K562 (cell line): ENCODE results near the gene ZNF778. TPM values are rescaled to one million over a fixed set of nuclear protein-coding genes. Genes with fewer than 3 reads are reported as not detected.

Source experiments
- ATAC-seq: fragments of 200-7000 bp; cut with Tn5 transposase; 3 replicates; pipeline ENCODE4 v1.9.1; 2020; ENCODE audit warnings: moderate library complexity
- BruUV-seq: library from RNA; stranded (reverse); fragments of 400-500 nt; replicated peaks from 2 replicates; lab custom pipeline; 2021; lab: Mats Ljungman, UMichigan
- CTCF ChIA-PET: fragments of 300-600 bp; formaldehyde crosslinking; extraction: SDS; loops from one replicate; lab custom pipeline; 2021; ENCODE audit warnings: low intra/inter-chr PET ratio; lab: Yijun Ruan, JAX
- POLR2A ChIA-PET: fragments of 300-600, 350-650 bp; sonication (Branson Sonifier 250); formaldehyde crosslinking; extraction: SDS; loops from one replicate; lab custom pipeline; 2021; ENCODE audit warnings: antibody characterized with exemption, inconsistent platforms; lab: Yijun Ruan, JAX
- DNase-seq, 4 experiments: peaks; one replicate each; pipeline versions ENCODE4 v3.0.0 to v3.0.0-alpha.2; 2011 to 2018; ENCODE audit warnings: low spot score in 3 of 4, mixed read lengths in 3 of 4; ENCODE audit errors: extremely low read depth in 1 of 4
- FAIRE-seq: peaks from 2 replicates; lab custom pipeline; 2011; peaks lifted over from hg19 to GRCh38; lab: Jason Lieb, UNC
- H2AFZ ChIP-seq: 2 replicates; pipeline ENCODE4 v1.6.0; 2011; ENCODE audit warnings: low read depth, low read length, control low read depth, inconsistent platforms
- H3K27ac ChIP-seq: fragments of 200-600 bp; 3 replicates; pipeline ENCODE4 v1.8.0; 2011; ENCODE audit warnings: low read depth, mild to moderate bottlenecking, control low read depth, inconsistent platforms, low read length, moderate library complexity, mixed read lengths; ENCODE audit errors: extremely low read depth
- H3K27me3 ChIP-seq, 2 experiments: fragments of 300-600 bp in 1 of 2; 2 replicates in 1 of 2; 3 replicates in 1 of 2; pipeline versions ENCODE4 v1.6.0 to v1.8.0; 2011; ENCODE audit warnings: inconsistent platforms in 2 of 2, low read length in 2 of 2, mild to moderate bottlenecking in 1 of 2, mixed read lengths in 1 of 2, moderate library complexity in 1 of 2; ENCODE audit not compliant: control insufficient read depth in 2 of 2, insufficient read depth in 2 of 2
- H3K36me3 ChIP-seq: fragments of 300-600 bp; 3 replicates; pipeline ENCODE4 v1.8.0; 2011; ENCODE audit warnings: mild to moderate bottlenecking, low read length, inconsistent platforms; ENCODE audit not compliant: control insufficient read depth, insufficient read depth
- H3K4me1 ChIP-seq, 2 experiments: fragments of 200-600 bp in 1 of 2; replicated peaks in 1 of 2; 2 replicates in 1 of 2; 3 replicates in 1 of 2; pipeline versions ENCODE4 v1.5.1 to v1.8.0; 2011; ENCODE audit warnings: inconsistent platforms in 2 of 2, low read length in 2 of 2, mild to moderate bottlenecking in 1 of 2, mixed read lengths in 1 of 2, moderate library complexity in 1 of 2; ENCODE audit not compliant: control insufficient read depth in 2 of 2, insufficient read depth in 2 of 2
- H3K4me2 ChIP-seq: 2 replicates; pipeline ENCODE4 v1.6.1; 2011; ENCODE audit warnings: low read length, control low read depth, inconsistent platforms, mixed read lengths; ENCODE audit not compliant: insufficient read depth
- H3K4me3 ChIP-seq: fragments of 200-600 bp; sonication (generic), shearing (Covaris generic); 2 replicates; pipeline ENCODE4 v1.5.1; 2016; ENCODE audit warnings: control low read depth, inconsistent platforms
- H3K79me2 ChIP-seq: fragments of 200-600 bp; 3 replicates; pipeline ENCODE4 v1.8.0; 2011; ENCODE audit warnings: low read length, inconsistent platforms; ENCODE audit not compliant: control insufficient read depth, insufficient read depth
- H3K9ac ChIP-seq, 2 experiments: 2 replicates each; pipeline versions ENCODE4 v1.6.0 to v1.6.1; 2011; ENCODE audit warnings: low read depth in 2 of 2, low read length in 2 of 2, control low read depth in 1 of 2, inconsistent platforms in 1 of 2, mild to moderate bottlenecking in 1 of 2, mixed read lengths in 1 of 2; ENCODE audit not compliant: insufficient read depth in 1 of 2
- H3K9me1 ChIP-seq: one replicate; pipeline ENCODE4 v1.6.0; 2011; ENCODE audit warnings: inconsistent platforms, mild to moderate bottlenecking, low read length, moderate library complexity; ENCODE audit not compliant: control insufficient read depth, insufficient read depth
- H3K9me3 ChIP-seq: replicated peaks from 2 replicates; pipeline ENCODE4 v1.5.1; 2011; ENCODE audit warnings: low read depth, low read length, inconsistent platforms; ENCODE audit not compliant: control insufficient read depth, insufficient read depth
- H4K20me1 ChIP-seq: replicated peaks from 2 replicates; pipeline ENCODE4 v1.6.1; 2011; ENCODE audit warnings: low read length, inconsistent platforms, mixed read lengths; ENCODE audit not compliant: control insufficient read depth, insufficient read depth
- ERF ChIP-seq: fragments of 450-650 bp; formaldehyde crosslinking; IDR thresholded peaks from 2 replicates; pipeline ENCODE4 v1.4.0; 2020; ENCODE audit warnings: mild to moderate bottlenecking, mixed read lengths
- KDM5B ChIP-seq: fragments of 200-600 bp; sonication (generic); IDR thresholded peaks from 2 replicates; pipeline ENCODE4 v1.6.1; 2012; ENCODE audit warnings: low read depth, mild to moderate bottlenecking, moderate library complexity, low read length, control low read depth, inconsistent platforms; ENCODE audit not compliant: insufficient replicate concordance
- POLR2G ChIP-seq: fragments of 200-400 bp; formaldehyde crosslinking; IDR thresholded peaks from 2 replicates; pipeline ENCODE4 v1.6.1; 2017; ENCODE audit warnings: low read depth, mild to moderate bottlenecking, antibody characterized with exemption, low read length, moderate library complexity
- RBM22 ChIP-seq: fragments of 200-400 bp; formaldehyde crosslinking; IDR thresholded peaks from 2 replicates; pipeline ENCODE4 v1.6.1; 2018; ENCODE audit warnings: low read length, low read depth; ENCODE audit not compliant: poor library complexity, severe bottlenecking
- WGBS: fragments of 100-300 bp; shearing (Covaris generic); methylation state at CpG from one replicate; pipeline ENCODE4 v1.1.6; 2016; ENCODE audit warnings: low coverage, mixed read lengths; ENCODE audit not compliant: insufficient coverage; ENCODE audit errors: missing lambda C conversion rate; 5-methylcytosine and 5-hydroxymethylcytosine counted together
- in situ Hi-C: fragments of 300-500 bp; cut with MboI; formaldehyde crosslinking; loops from 4 replicates; pipeline ENCODE4 v1.15.0; 2018; ENCODE audit warnings: inconsistent platforms, mixed read lengths
- intact Hi-C: fragments of 100-400 bp; cut with micrococcal nuclease; formaldehyde crosslinking; loops from 2 replicates; pipeline ENCODE4 v1.14.2; 2022
- polyA plus RNA-seq, 8 experiments: library from polyadenylated mRNA; depleted of rRNA in 4 of 8; stranded (reverse) in 5 of 8; unstranded in 3 of 8; fragments of >200 nt; fragmentation: Nextera tagmentation in 2 of 8; fragmentation: Illumina TruSeq in 1 of 8; extraction: Ambion mirVana in 2 of 8; extraction: Trizol in 1 of 8; gene quantifications; 2 replicates each; pipeline versions ENCODE4 v1.2.1 to v1.2.3, GENCODE V29; 2011 to 2014; ENCODE audit warnings: inconsistent platforms in 1 of 8, missing spikeins in 1 of 8
- total RNA-seq, 7 experiments: library from RNA; depleted of rRNA in 6 of 7; stranded (reverse); fragments of >200 nt in 6 of 7; fragmentation: Illumina TruSeq in 2 of 7; extraction: Trizol in 2 of 7; gene quantifications; 2 replicates each; pipeline versions ENCODE4 v1.2.1 to v1.2.3, GENCODE V29; 2011 to 2021; ENCODE audit warnings: low replicate concordance in 1 of 7

ZNF778 gene
- total and polyA plus RNA-seq, 9 of the 15 experiments (the other 6 are each of a cell fraction or from before 2014, with no cell fraction given) = 0.70 to 60.6 (median 7.5) TPM

- no peak for TF ChIP-seq ERF (CRISPR knock-in tag)
Measured at GRCh38 chr16:89285381-89285780, 67.9 kb downstream of the ZNF778 start (continued).

GRCh38 chr16:89286096-89286495 lies 68.6 kb downstream of the ZNF778 start:
- peak; percentile 71 for TF ChIP-seq POLR2G
- TF ChIP-seq KDM5B = no peak
- TF ChIP-seq RBM22 = peak; percentile 98
- H3K27ac ChIP-seq = no peak overlapping the region
- ATAC-seq (no peak), FAIRE-seq (no peak), DNase-seq (no peak)
- H4K20me1 ChIP-seq = no peaks in the 10 kb centered on the region
- H3K36me3 ChIP-seq = peaks cover 89% of the 10 kb centered on the region
- peaks cover 13% of the 10 kb centered on the region for H3K79me2 ChIP-seq
- ChIA-PET POLR2A (interaction anchor here (1.5 kb wide), 1 partner anchor 8 kb away, joined by 4 read pairs; no protein-coding TSS in a partner anchor), CTCF (no interaction called here)
- no peak overlapping the region for H3K4me2 ChIP-seq
- intact Hi-C loops (no loop called here), in situ Hi-C loops (no loop called here)
- peaks cover 0 to 23% of the 10 kb centered on the region in 2 experiments; a peak in 1 of 5 replicates for H3K4me1 ChIP-seq
- H3K4me3 ChIP-seq = no peak overlapping the region
- H3K9me1 ChIP-seq = no peaks in the 10 kb centered on the region
- no TSS peak for BruUV-seq
- H2AFZ ChIP-seq = no peak overlapping the region
- no peaks in the 10 kb centered on the region for H3K27me3 ChIP-seq
- 89% methylated on average over 12 of the region's 25 CpGs for WGBS
- peaks cover 16% of the 10 kb centered on the region for H3K9me3 ChIP-seq
- no peak overlapping the region for H3K9ac ChIP-seq

Other genes starting within 250 kb of the ZNF778 start
- gene CBFA2T3, start 240.5 kb upstream of the ZNF778 start, total RNA-seq (2014; rRNA removed) = 13.5 and 20.8 TPM in 2 replicates
- gene CBFA2T3, start 240.5 kb upstream of the ZNF778 start, total RNA-seq (2014; rRNA removed; fragmentation: Illumina TruSeq; extraction: Trizol) = 3.9 and 5.9 TPM in 2 replicates
- gene CBFA2T3, start 240.5 kb upstream of the ZNF778 start, total RNA-seq (2015; rRNA removed; fragmentation: Illumina TruSeq; extraction: Trizol) = 6.7 and 7.8 TPM in 2 replicates
- 114 and 145 TPM in 2 replicates for gene CBFA2T3, start 240.5 kb upstream of the ZNF778 start, total RNA-seq (2021)
- 6.4 and 11.3 TPM in 2 replicates for gene CBFA2T3, start 240.5 kb upstream of the ZNF778 start, polyA plus RNA-seq (2011; rRNA removed)
- gene CBFA2T3, start 240.5 kb upstream of the ZNF778 start, polyA plus RNA-seq (2014; fragmentation: Illumina TruSeq; extraction: Trizol) = 24.2 and 46.3 TPM in 2 replicates
- gene CBFA2T3, start 240.5 kb upstream of the ZNF778 start, polyA plus RNA-seq (2014; fragmentation: Nextera tagmentation; extraction: Ambion mirVana) = 1 to 10 TPM; 2.3 to 2.7 TPM
- 34.3 and 35.3 TPM in 2 replicates for gene CBFA2T3, start 240.5 kb upstream of the ZNF778 start, polyA plus RNA-seq (2014; rRNA removed)
- 28.5 and 37.0 TPM in 2 replicates for gene ACSF3, start 123.9 kb upstream of the ZNF778 start, total RNA-seq (2014; rRNA removed)
- 14.0 and 14.6 TPM in 2 replicates for gene ACSF3, start 123.9 kb upstream of the ZNF778 start, total RNA-seq (2014; rRNA removed; fragmentation: Illumina TruSeq; extraction: Trizol)
- 14.5 and 16.9 TPM in 2 replicates for gene ACSF3, start 123.9 kb upstream of the ZNF778 start, total RNA-seq (2015; rRNA removed; fragmentation: Illumina TruSeq; extraction: Trizol)
- 31.7 and 32.8 TPM in 2 replicates for gene ACSF3, start 123.9 kb upstream of the ZNF778 start, total RNA-seq (2021)
- 14.9 and 15.9 TPM in 2 replicates for gene ACSF3, start 123.9 kb upstream of the ZNF778 start, polyA plus RNA-seq (2011; rRNA removed)
- gene ACSF3, start 123.9 kb upstream of the ZNF778 start, polyA plus RNA-seq (2014; fragmentation: Illumina TruSeq; extraction: Trizol) = 14.7 and 21.0 TPM in 2 replicates
- 1 to 10 TPM in 1 of 2 experiments, under 1 TPM in 1; 0.77 to 1.9 TPM for gene ACSF3, start 123.9 kb upstream of the ZNF778 start, polyA plus RNA-seq (2014; fragmentation: Nextera tagmentation; extraction: Ambion mirVana)
- gene ACSF3, start 123.9 kb upstream of the ZNF778 start, polyA plus RNA-seq (2014; rRNA removed) = 27.3 and 29.8 TPM in 2 replicates
- 0.16 and 0.18 TPM in 2 replicates for gene CDH15, start 46.0 kb upstream of the ZNF778 start, total RNA-seq (2014; rRNA removed)
- not detected in 2 replicates for gene CDH15, start 46.0 kb upstream of the ZNF778 start, total RNA-seq (2014; rRNA removed; fragmentation: Illumina TruSeq; extraction: Trizol)
- not detected in 2 replicates for gene CDH15, start 46.0 kb upstream of the ZNF778 start, total RNA-seq (2015; rRNA removed; fragmentation: Illumina TruSeq; extraction: Trizol)
- 0.07 and 0.11 TPM in 2 replicates for gene CDH15, start 46.0 kb upstream of the ZNF778 start, total RNA-seq (2021)
- gene CDH15, start 46.0 kb upstream of the ZNF778 start, polyA plus RNA-seq (2011; rRNA removed) = 0.03 TPM in 1 of 2 replicates, not detected in the other
- not detected in 2 replicates for gene CDH15, start 46.0 kb upstream of the ZNF778 start, polyA plus RNA-seq (2014; fragmentation: Illumina TruSeq; extraction: Trizol)
- not detected for gene CDH15, start 46.0 kb upstream of the ZNF778 start, polyA plus RNA-seq (2014; fragmentation: Nextera tagmentation; extraction: Ambion mirVana)
- not detected in 2 replicates for gene CDH15, start 46.0 kb upstream of the ZNF778 start, polyA plus RNA-seq (2014; rRNA removed)
- 0.54 and 0.86 TPM in 2 replicates for gene SLC22A31, start 17.2 kb upstream of the ZNF778 start, total RNA-seq (2014; rRNA removed)
- not detected in 2 replicates for gene SLC22A31, start 17.2 kb upstream of the ZNF778 start, total RNA-seq (2014; rRNA removed; fragmentation: Illumina TruSeq; extraction: Trizol)
- gene SLC22A31, start 17.2 kb upstream of the ZNF778 start, total RNA-seq (2015; rRNA removed; fragmentation: Illumina TruSeq; extraction: Trizol) = 0.15 and 0.29 TPM in 2 replicates
- 1.1 and 1.3 TPM in 2 replicates for gene SLC22A31, start 17.2 kb upstream of the ZNF778 start, total RNA-seq (2021)
- gene SLC22A31, start 17.2 kb upstream of the ZNF778 start, polyA plus RNA-seq (2011; rRNA removed) = 0.39 and 1.9 TPM in 2 replicates
- 0.36 and 0.47 TPM in 2 replicates for gene SLC22A31, start 17.2 kb upstream of the ZNF778 start, polyA plus RNA-seq (2014; fragmentation: Illumina TruSeq; extraction: Trizol)
- not detected for gene SLC22A31, start 17.2 kb upstream of the ZNF778 start, polyA plus RNA-seq (2014; fragmentation: Nextera tagmentation; extraction: Ambion mirVana)
- gene SLC22A31, start 17.2 kb upstream of the ZNF778 start, polyA plus RNA-seq (2014; rRNA removed) = 2.2 and 2.4 TPM in 2 replicates